Activated naive CD4-positive, alpha-beta T cell treated with anti-CD3 and anti-CD28 coated beads for 36 hours (primary cell): ENCODE data around the gene TMPRSS11E. TPM values are rescaled to one million over a fixed set of nuclear protein-coding genes. Genes with fewer than 3 reads are reported as not detected.
"Not testable (repeated sequence)": the region's sequence is repeated elsewhere in the genome, so short reads cannot be mapped to it uniquely, and the experiment has no call there.

Experiments used
- CTCF ChIA-PET: fragments of 350-600 bp; sonication (Branson Sonifier 250); formaldehyde crosslinking; loops from one replicate; lab custom pipeline; 2021; ENCODE audit warnings: antibody characterized with exemption; lab: Charles Lee
- DNase-seq: peaks from one replicate; pipeline ENCODE4 v3.0.0-alpha.2; 2020
- H3K27ac Mint-ChIP-seq: one replicate; pipeline ENCODE4 v1.8.0; 2021; ENCODE audit warnings: mild to moderate bottlenecking, mixed read lengths
- H3K27me3 Mint-ChIP-seq: one replicate; pipeline ENCODE4 v1.8.0; 2021; ENCODE audit warnings: low read depth, mixed read lengths
- H3K36me3 Mint-ChIP-seq: one replicate; pipeline ENCODE4 v1.8.0; 2021; ENCODE audit warnings: low read depth, mixed read lengths
- H3K4me1 Mint-ChIP-seq: one replicate; pipeline ENCODE4 v1.8.0; 2021; ENCODE audit warnings: low read depth, mixed read lengths
- H3K4me3 Mint-ChIP-seq: one replicate; pipeline ENCODE4 v1.8.0; 2021; ENCODE audit warnings: mild to moderate bottlenecking, moderate library complexity, mixed read lengths
- H3K9me3 Mint-ChIP-seq: one replicate; pipeline ENCODE4 v1.8.0; 2021; ENCODE audit warnings: mixed read lengths
- intact Hi-C: fragments of 100-400 bp; cut with micrococcal nuclease; formaldehyde crosslinking; loops from one replicate; pipeline ENCODE4 v1.15.1; 2023
- total RNA-seq, 2 experiments: library from RNA; stranded (reverse); gene quantifications; one replicate each; pipeline ENCODE4 v1.2.3, GENCODE V29; 2021

The TMPRSS11E gene
- not detected for total RNA-seq

- intact Hi-C loops: loop anchor here (10.0 kb wide), 2 partner anchors 902 to 1318 kb away; partner anchors contain the start of genes CENPC and SULT1B1
- no peak within 1 kb of the TSS for H3K27ac Mint-ChIP-seq
- CTCF ChIA-PET: no interaction called here
Measured at GRCh38 chr4:68447201-68447600, at the start of gene TMPRSS11E. TMPRSS11E (plus strand) TSS chr4:68447463; CDS start chr4:68447513, 50 bp downstream.

GRCh38 chr4:68399306-68399705, 48.0 kb upstream of the TMPRSS11E start:
- H3K36me3 Mint-ChIP-seq: no peaks in the 10 kb centered on the region
- DNase-seq: no peak
- H3K9me3 Mint-ChIP-seq: no peaks in the 10 kb centered on the region
- no peak overlapping the region for H3K27ac Mint-ChIP-seq
- H3K4me1 Mint-ChIP-seq: peaks cover 2% of the 10 kb centered on the region
- H3K27me3 Mint-ChIP-seq: no peaks in the 10 kb centered on the region
- intact Hi-C loops: no loop called here
- no peak overlapping the region for H3K4me3 Mint-ChIP-seq
- CTCF ChIA-PET: no interaction called here

More at GRCh38 chr4:68447201-68447600, at the start of gene TMPRSS11E:
- Mint-ChIP-seq H3K9me3 (no peaks in the 10 kb centered on the region), H3K4me1 (peaks cover 26% of the 10 kb centered on the region), H3K27me3 (no peaks in the 10 kb centered on the region), H3K36me3 (no peaks in the 10 kb centered on the region), H3K4me3 (no peak within 1 kb of the TSS)
- no peak for DNase-seq

GRCh38 chr4:68401231-68401630, 46.0 kb upstream of the TMPRSS11E start:
- H3K36me3 Mint-ChIP-seq: no peaks in the 10 kb centered on the region
- intact Hi-C loops: no loop called here

GRCh38 chr4:68404153-68404552, 43.1 kb upstream of the TMPRSS11E start:
- no peaks in the 10 kb centered on the region for H3K36me3 Mint-ChIP-seq
- CTCF ChIA-PET: no interaction called here
- no peaks in the 10 kb centered on the region for H3K4me1 Mint-ChIP-seq
- H3K27me3 Mint-ChIP-seq: no peaks in the 10 kb centered on the region
- H3K4me3 Mint-ChIP-seq: no peak overlapping the region
- intact Hi-C loops: no loop called here
- H3K27ac Mint-ChIP-seq: no peak overlapping the region
- H3K9me3 Mint-ChIP-seq: no peaks in the 10 kb centered on the region
- DNase-seq: no peak

More at GRCh38 chr4:68401231-68401630, 46.0 kb upstream of the TMPRSS11E start:
- CTCF ChIA-PET: no interaction called here
- Mint-ChIP-seq H3K27me3 (no peaks in the 10 kb centered on the region), H3K4me1 (peaks cover 2% of the 10 kb centered on the region), H3K27ac (no peak overlapping the region), H3K4me3 (no peak overlapping the region), H3K9me3 (no peaks in the 10 kb centered on the region)
- DNase-seq: no peak

GRCh38 chr4:68405718-68406478, 41.4 kb upstream of the TMPRSS11E start:
- CTCF ChIA-PET: interaction anchor here (0.6 kb wide), 1 partner anchor 146 kb away, joined by 3 read pairs; no protein-coding TSS in a partner anchor
- H3K4me3 Mint-ChIP-seq, H3K9me3 Mint-ChIP-seq, H3K27ac Mint-ChIP-seq, H3K27me3 Mint-ChIP-seq, intact Hi-C loops, DNase-seq, H3K4me1 Mint-ChIP-seq, H3K36me3 Mint-ChIP-seq: not testable (repeated sequence)

- CTCF ChIA-PET: interaction anchor here (0.6 kb wide), 1 partner anchor 147 kb away, joined by 3 read pairs; no protein-coding TSS in a partner anchor
- no peaks in the 10 kb centered on the region for H3K36me3 Mint-ChIP-seq
- no peak for DNase-seq
- H3K4me3 Mint-ChIP-seq: no peak overlapping the region
- H3K27me3 Mint-ChIP-seq: no peaks in the 10 kb centered on the region
- H3K4me1 Mint-ChIP-seq: no peaks in the 10 kb centered on the region
- no peak overlapping the region for H3K27ac Mint-ChIP-seq
- intact Hi-C loops: no loop called here
- no peaks in the 10 kb centered on the region for H3K9me3 Mint-ChIP-seq
Measured at GRCh38 chr4:68406479-68406859, 40.8 kb upstream of the TMPRSS11E start.

GRCh38 chr4:68407015-68407867, 40.0 kb upstream of the TMPRSS11E start:
- H3K27me3 Mint-ChIP-seq, H3K36me3 Mint-ChIP-seq, CTCF ChIA-PET, H3K9me3 Mint-ChIP-seq, DNase-seq, intact Hi-C loops, H3K27ac Mint-ChIP-seq, H3K4me1 Mint-ChIP-seq, H3K4me3 Mint-ChIP-seq: not testable (repeated sequence)

- Mint-ChIP-seq H3K27me3 (no peaks in the 10 kb centered on the region), H3K27ac (no peak overlapping the region), H3K36me3 (no peaks in the 10 kb centered on the region), H3K4me3 (no peak overlapping the region), H3K4me1 (no peaks in the 10 kb centered on the region), H3K9me3 (no peaks in the 10 kb centered on the region)
- DNase-seq: no peak
- intact Hi-C loops: no loop called here
- CTCF ChIA-PET: no interaction called here
Measured at GRCh38 chr4:68407868-68408190, 39.4 kb upstream of the TMPRSS11E start.

GRCh38 chr4:68410149-68410548, 37.1 kb upstream of the TMPRSS11E start:
- no peaks in the 10 kb centered on the region for H3K36me3 Mint-ChIP-seq
- DNase-seq: no peak
- intact Hi-C loops: no loop called here
- H3K4me1 Mint-ChIP-seq: no peaks in the 10 kb centered on the region
- CTCF ChIA-PET: no interaction called here
- H3K9me3 Mint-ChIP-seq: no peaks in the 10 kb centered on the region
- H3K4me3 Mint-ChIP-seq: no peak overlapping the region
- no peaks in the 10 kb centered on the region for H3K27me3 Mint-ChIP-seq
- H3K27ac Mint-ChIP-seq: no peak overlapping the region

- intact Hi-C loops: no loop called here
- CTCF ChIA-PET: interaction anchor here (1.3 kb wide), 1 partner anchor 88 kb away, joined by 3 read pairs; no protein-coding TSS in a partner anchor
- Mint-ChIP-seq H3K36me3 (no peaks in the 10 kb centered on the region), H3K27ac (no peak overlapping the region), H3K4me1 (no peaks in the 10 kb centered on the region), H3K9me3 (no peaks in the 10 kb centered on the region), H3K4me3 (no peak overlapping the region), H3K27me3 (no peaks in the 10 kb centered on the region)
- DNase-seq: no peak
Measured at GRCh38 chr4:68410643-68411042, 36.6 kb upstream of the TMPRSS11E start.

GRCh38 chr4:68412031-68412430, 35.2 kb upstream of the TMPRSS11E start:
- H3K36me3 Mint-ChIP-seq, DNase-seq, H3K27me3 Mint-ChIP-seq, H3K4me1 Mint-ChIP-seq, H3K4me3 Mint-ChIP-seq, intact Hi-C loops, H3K27ac Mint-ChIP-seq, H3K9me3 Mint-ChIP-seq: not testable (repeated sequence)
- CTCF ChIA-PET: interaction anchor here (1.3 kb wide), 1 partner anchor 87 kb away, joined by 3 read pairs; no protein-coding TSS in a partner anchor

GRCh38 chr4:68416591-68416990, 30.7 kb upstream of the TMPRSS11E start:
- Mint-ChIP-seq H3K36me3 (no peaks in the 10 kb centered on the region), H3K9me3 (no peaks in the 10 kb centered on the region), H3K27ac (no peak overlapping the region), H3K4me1 (no peaks in the 10 kb centered on the region), H3K27me3 (no peaks in the 10 kb centered on the region), H3K4me3 (no peak overlapping the region)
- CTCF ChIA-PET: no interaction called here
- intact Hi-C loops: no loop called here
- no peak for DNase-seq
